Omental fat pad (tissue), 4 donors: ENCODE data around the gene CHTOP. TPM values are rescaled to one million over a fixed set of nuclear protein-coding genes. Genes with fewer than 3 reads are reported as not detected.

ENCODE experiments used
- ATAC-seq: fragments of 150-250 bp; one replicate; pipeline ENCODE4 v1.9.1; 2016; ENCODE audit warnings: mild to moderate bottlenecking, moderate library complexity; ENCODE audit not compliant: low FRiP score
- DNase-seq: peaks from one replicate; pipeline ENCODE4 v3.0.0-alpha.2; 2019; ENCODE audit warnings: low spot score
- CTCF ChIP-seq, 3 donors: fragments of 450-650 bp; IDR thresholded peaks; one replicate each; pipeline ENCODE4 v1.5.1; 2016 to 2017; ENCODE audit warnings: antibody characterized with exemption in 3 of 3, mild to moderate bottlenecking in 3 of 3, moderate library complexity in 2 of 3
- total RNA-seq, 4 donors: library from RNA; depleted of rRNA; stranded (reverse); fragments of >200 nt; gene quantifications; one replicate each; pipeline ENCODE4 v1.1.0, GENCODE V29; 2016

CHTOP gene
- total RNA-seq, 4 donors from 2014 or later = 31.4 to 63.5 (median 53.7) TPM

- ATAC-seq (no peak), DNase-seq (no peak)
- TF ChIP-seq CTCF (IDR thresholded peaks at IDR 0.05) = no peak
These were observed 7.0 kb downstream of the CHTOP start for GRCh38 chr1:153640861-153641260.

- DNase-seq (no peak), ATAC-seq (no peak)
- no peak for TF ChIP-seq CTCF (IDR thresholded peaks at IDR 0.05)
These were observed 8.3 kb downstream of the CHTOP start for GRCh38 chr1:153642161-153642560.

GRCh38 chr1:153643100-153643499 is 9.2 kb downstream of the CHTOP start:
- no peak for ATAC-seq
- DNase-seq = no peak
- no peak for TF ChIP-seq CTCF (IDR thresholded peaks at IDR 0.05)

GRCh38 chr1:153643816-153644215 is 9.9 kb downstream of the CHTOP start:
- DNase-seq = no peak
- ATAC-seq = no peak
- no peak for TF ChIP-seq CTCF (IDR thresholded peaks at IDR 0.05)

GRCh38 chr1:153646672-153647345 is 12.9 kb downstream of the CHTOP start:
- TF ChIP-seq CTCF (IDR thresholded peaks at IDR 0.05) = no peak
- ATAC-seq (no peak), DNase-seq (no peak)

- TF ChIP-seq CTCF (IDR thresholded peaks at IDR 0.05) = no peak
- ATAC-seq (no peak), DNase-seq (no peak)
These were observed 13.5 kb downstream of the CHTOP start for GRCh38 chr1:153647346-153647714.

GRCh38 chr1:153648000-153648643 is 14.3 kb downstream of the CHTOP start:
- DNase-seq (no peak), ATAC-seq (no peak)
- TF ChIP-seq CTCF (IDR thresholded peaks at IDR 0.05) = no peak
